T-helper 1 cell (primary cell): ENCODE data around the gene KCNN1.
"Not testable (repeated sequence)": the region's sequence is repeated elsewhere in the genome, so short reads cannot be mapped to it uniquely, and the experiment has no call there.

Experiments used
- DNase-seq, 5 donors: peaks; one replicate each; pipeline ENCODE4 v3.0.0-alpha.2; 2012 to 2020

KCNN1 gene

DNA sequence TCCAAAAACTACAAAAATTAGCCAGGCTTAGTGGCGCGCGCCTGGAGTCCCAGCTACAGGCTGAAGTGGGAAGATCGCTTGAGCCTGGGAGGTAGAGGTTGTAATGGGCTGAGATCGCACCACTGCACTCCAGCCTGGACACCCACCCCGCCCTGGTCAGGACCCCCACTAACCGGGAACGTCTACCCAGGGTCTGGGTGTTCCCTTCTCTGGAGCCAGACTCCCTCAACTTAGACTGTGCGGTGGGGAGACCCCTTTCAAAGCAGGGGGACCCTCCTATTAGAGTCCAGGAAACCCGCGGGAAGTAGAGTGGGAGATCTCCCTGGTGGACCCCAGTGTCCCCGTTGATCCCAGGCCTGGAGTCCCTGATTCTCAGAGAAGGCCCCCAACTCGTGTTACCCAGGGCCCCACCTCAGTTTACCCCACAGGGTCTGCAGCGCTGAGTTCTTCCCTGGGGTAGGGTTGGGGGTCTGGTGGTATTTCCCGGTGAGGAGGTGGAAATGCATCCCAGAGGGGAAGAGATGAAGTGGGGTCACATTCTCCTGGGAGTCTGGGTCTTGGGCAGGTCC lies 35.0 kb downstream of the KCNN1 start:
- no peak for DNase-seq

GRCh38 chr19:18002347-18002850 lies 35.5 kb downstream of the KCNN1 start:
- no peak for DNase-seq

- not testable (repeated sequence) for DNase-seq
Observed at GRCh38 chr19:18005750-18006149, 38.8 kb downstream of the KCNN1 start.

- peak; percentile 54 to 79 (median 74) for DNase-seq
Observed at GRCh38 chr19:18007044-18007916, 40.4 kb downstream of the KCNN1 start.

DNA sequence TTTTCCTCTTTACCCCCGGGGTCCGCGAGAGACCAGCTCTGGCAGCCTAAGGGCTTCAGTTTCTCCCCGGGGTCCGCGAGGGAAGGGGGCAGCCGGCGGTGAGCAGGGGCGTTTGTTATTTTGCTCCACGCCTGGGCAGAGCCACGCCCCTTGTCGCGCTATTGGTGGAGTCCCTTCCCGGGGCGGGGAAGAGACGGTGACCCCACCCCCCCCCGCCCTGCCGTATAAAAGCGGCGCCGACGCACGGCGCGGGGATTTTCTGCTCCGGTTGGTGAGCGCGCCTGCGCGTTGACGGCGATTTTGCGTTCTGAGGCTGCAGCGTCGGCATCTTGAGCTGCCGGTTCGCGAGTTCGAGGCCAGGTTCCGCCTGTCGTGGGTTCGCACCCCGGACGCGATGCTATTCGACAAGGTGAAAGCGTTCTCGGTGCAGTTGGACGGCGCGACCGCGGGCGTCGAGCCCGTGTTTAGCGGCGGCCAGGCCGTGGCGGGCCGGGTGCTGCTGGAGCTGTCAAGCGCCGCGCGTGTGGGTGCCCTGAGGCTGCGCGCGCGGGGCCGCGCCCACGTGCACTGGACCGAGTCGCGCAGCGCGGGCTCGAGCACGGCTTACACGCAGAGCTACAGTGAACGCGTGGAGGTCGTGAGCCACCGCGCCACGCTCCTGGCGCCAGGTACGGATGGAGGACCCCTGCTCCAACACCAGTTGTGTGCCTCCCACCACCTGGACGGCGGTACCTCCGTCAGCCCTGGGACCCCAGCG lies 41.2 kb downstream of the KCNN1 start, which contains the start of gene ARRDC2:
Gene ARRDC2, plus strand, starts transcription at position 254 of the 757 bp plus-strand sequence. Its CDS starts 141 bp downstream, at position 395.
- peak; percentile 81 to 94 (median 87) for DNase-seq

DNA sequence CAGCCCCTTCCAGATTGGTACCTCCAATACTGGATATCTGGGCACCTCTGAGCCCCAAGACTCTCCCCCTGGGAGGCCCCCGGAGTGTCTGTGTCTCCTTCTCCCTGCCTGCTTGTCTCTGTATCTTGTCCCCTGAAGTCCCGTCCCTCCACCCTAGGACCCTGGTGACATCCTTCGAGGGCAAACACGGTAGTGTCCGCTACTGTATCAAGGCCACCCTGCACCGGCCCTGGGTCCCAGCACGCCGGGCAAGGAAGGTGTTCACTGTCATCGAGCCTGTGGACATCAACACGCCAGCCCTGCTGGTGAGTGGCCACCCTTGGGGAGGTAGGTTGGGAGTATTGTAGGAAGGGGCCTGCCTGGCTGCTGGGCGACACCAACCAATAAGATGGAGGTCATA lies 41.9 kb downstream of the KCNN1 start:
- DNase-seq, result no peak

DNA sequence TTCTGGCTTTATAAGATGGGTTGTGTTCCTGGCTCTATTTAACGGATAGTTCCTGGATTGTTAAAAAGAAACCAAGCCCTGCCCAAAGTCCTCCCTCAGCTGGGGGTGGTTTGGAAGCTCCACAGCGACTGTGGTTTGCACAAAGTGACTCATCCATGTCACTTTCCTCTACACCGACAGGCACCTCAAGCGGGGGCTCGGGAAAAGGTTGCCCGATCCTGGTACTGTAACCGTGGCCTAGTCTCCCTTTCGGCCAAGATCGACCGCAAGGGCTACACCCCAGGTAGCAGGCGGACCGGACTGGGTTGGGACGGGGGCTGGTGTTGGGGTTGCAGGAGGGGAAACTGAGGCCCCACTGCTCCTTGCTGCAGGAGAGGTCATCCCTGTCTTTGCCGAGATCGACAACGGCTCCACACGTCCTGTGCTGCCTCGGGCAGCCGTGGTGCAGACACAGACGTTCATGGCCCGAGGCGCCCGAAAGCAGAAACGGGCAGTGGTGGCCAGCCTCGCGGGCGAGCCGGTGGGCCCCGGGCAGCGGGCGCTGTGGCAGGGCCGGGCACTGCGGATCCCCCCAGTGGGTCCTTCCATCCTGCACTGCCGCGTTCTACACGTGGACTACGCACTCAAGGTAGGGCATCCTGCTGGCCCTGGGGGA lies 42.6 kb downstream of the KCNN1 start:
- no peak for DNase-seq

GRCh38 chr19:18010149-18010548 lies 43.2 kb downstream of the KCNN1 start:
- no peak for DNase-seq

DNA sequence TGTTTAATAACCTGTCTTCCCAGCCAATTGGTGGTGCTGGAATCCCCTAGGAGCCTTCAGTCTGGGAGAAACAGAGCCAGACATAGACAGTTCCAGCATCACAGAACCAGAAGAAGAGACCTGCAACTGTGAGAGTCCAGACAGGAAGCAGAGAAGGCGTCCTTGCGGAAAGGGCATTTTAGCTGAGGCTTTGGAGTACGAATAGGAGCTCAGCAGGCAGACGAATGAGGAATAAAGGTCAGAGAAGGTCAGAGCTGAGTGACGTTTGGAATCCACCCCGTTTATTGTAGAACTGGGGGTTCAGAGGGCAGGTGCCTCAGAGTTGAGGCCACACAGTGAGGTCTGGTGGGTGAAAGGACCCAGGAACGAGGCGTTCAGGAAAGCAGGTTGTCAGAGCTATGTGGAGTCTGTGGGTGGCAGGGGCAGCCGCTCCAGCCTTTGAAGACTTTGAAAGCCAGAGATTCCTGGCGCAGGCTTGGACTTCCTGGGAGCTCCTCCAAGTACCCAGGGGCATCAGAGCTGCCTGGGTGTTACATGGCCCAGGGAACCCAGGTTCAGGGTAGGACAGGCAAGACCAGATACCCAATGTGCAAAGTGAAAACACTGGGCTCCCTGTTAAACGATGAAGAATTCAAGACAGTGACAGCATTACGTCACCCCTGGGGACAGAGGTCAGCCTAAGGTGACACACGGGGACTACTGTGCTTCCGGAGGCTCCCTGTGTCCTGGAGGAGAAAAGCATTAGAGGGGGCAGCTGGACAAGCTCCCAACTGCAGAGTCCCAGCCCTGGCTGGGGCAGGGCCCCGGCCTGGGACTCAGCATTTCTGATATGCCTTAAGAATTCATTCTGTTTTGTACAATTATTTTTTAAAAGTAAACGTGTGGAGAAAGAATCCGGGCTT lies 46.6 kb downstream of the KCNN1 start:
- DNase-seq, result no peak

DNA sequence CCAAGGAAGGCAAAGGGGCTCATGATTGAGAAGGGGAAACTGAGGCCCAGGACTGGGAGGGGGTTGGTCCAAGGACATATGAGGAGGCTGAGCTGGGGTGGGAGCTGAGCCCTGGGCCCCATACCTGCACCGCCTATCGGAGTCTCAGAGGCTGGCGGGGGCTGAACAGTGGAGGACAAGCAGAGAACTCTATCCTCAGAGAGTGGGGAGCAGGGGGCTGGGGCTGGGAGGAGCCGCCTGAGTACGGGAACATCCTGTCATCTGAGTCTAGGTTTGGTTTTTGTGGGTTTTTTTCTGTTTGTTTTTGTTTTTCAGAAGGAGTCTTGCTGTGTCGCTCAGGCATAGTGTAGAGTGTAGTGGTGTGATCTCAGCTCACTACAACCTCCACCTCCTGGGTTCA lies 47.3 kb downstream of the KCNN1 start:
- peak in 3 of 5 donors; percentile 42 to 59 (median 56) for DNase-seq

- DNase-seq, result no peak
Observed at GRCh38 chr19:18016209-18016910, 49.5 kb downstream of the KCNN1 start.

- no peak for DNase-seq
Observed at GRCh38 chr19:18017275-18018083, 50.6 kb downstream of the KCNN1 start.

DNA sequence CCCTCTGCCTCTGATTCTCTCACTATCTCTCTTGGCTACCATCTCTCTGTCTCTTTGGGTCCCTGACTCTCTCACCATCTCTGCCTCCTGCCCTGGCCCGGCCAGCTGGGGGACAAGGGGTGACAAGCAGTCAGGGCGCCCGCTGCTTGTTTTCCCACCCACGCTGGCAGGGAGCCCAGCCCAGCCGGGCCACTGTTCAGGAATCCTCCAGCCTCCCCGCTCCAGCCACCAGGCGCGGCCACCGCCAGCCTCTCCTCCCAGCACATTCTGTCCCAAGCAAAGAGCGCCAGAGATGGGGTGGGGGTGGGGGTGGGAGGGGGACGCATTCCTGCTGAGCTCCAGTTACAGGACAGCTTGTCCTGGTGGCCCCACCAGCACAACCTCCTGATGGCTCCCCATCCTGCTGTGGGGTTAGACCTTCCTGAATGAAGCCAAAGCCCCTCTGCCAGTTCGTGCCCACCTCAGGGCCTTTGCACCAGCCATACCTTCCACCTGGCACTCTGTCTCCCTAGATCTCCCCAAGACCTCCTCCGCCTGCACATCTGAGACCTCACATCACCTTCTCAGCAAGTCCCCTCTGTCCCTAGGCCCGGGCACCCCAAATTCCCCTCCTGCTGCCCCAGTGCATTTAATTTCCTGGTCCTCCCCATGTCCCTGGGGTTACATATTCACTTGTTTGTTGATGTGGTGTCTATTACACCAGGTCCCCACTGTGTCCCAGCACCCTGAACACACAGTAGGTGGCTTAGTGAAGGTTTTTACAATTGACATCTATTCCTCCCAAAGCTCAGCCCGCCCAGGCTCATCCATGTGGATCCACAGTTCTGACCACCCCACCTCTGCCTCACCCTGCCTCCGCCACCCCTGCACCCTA lies 53.5 kb downstream of the KCNN1 start:
- DNase-seq, result no peak

- peak; percentile 60 to 76 (median 64) for DNase-seq
Observed at GRCh38 chr19:18021121-18021755, 54.3 kb downstream of the KCNN1 start.

DNA sequence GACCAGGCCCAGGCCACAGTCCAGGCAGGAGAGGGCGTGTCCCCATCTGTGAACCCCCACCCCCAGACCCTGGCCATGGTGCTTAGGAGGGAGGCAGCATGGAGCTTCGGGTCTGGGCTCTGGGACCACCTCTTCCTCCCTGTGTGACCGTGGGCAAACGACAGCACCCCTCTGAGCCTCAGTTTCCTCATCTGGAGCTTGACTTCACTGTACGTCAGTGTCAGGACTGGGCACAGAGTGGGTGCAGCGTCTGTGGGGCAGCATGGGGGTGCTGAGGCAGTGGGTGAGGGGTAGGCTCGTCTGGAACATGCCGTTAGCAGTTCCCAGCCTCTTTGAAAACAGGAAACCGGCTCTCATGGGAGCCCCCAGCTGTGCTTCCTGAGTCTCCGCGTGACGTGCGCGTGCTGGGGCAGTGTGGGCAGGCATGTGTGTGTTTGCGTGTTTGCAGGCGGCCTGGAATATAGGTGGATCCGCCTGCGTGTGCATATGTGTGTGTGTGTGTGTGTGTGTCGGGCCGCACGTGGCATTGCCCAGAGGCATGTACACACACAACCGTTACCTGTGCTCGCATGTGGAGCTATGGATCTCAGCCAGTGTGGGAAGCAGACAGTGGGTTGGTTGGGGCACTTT lies 56.8 kb downstream of the KCNN1 start:
- peak; percentile 67 to 79 (median 76) for DNase-seq

GRCh38 chr19:18027151-18027550 lies 60.2 kb downstream of the KCNN1 start:
- DNase-seq, result no peak

DNA sequence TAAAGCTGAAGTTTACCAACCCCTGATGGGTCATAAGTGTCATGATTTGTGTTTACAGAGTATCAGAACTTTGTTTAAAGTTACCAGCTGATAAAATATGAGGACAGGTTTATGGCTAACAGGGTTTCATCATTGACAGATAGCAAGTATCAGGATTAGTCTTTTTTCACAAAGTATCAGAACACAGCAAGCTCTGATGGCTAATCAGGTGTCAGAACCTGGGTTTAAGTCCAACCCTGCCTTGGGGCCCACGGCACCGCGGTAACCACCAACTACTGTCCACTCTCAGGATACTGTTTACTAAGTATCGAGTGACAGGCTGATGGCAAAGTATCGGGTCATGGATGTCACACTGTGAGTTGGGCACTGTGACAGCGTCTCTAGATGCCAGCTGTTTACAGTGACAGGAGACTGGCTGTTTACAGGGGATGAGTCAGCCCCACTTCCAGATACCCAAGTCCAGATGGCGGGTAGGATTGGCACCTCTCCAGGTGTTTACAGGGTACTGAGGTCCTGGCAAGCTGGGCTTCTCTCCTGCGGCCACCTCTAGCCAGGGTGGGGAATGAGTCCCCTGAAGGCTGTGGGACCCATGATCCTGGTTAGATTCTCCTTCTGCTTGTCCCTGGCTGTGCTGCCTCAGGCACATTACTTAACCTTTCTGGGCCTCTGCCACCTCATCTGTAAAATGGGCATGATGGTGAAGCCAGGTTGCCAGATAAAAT lies 62.9 kb downstream of the KCNN1 start:
- DNase-seq, result no peak
